Measurements from ENCODE around the gene ASH1L.
"Not testable (repeated sequence)": the region's sequence is repeated elsewhere in the genome, so short reads cannot be mapped to it uniquely, and the experiment has no call there.

ASH1L gene

DNA sequence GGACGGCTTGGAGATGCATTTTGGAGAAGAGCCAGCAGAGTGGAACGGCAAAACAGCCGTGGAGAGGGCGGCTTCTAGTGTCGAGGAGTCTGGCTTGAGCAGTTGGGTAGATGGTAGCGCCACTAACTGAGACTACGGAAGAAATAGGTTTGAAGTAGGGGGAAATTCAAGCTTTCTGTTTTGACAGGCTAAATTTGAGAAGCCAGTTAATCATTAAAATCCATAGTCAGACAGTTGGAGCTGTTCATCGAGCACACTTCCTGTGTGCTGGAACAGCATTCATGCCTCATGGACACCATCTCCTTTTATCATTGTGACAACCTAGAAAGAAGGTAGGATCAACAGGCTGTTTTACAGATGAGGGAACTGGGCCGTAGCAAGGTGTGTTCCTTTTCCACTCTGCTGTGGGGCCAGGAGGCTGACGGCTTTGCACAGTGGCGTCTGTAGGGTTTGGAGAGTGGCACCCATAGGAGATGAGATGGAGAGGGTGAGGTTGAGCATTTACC is 258.0 kb downstream of the ASH1L start:
- no peak for DNase-seq

DNA sequence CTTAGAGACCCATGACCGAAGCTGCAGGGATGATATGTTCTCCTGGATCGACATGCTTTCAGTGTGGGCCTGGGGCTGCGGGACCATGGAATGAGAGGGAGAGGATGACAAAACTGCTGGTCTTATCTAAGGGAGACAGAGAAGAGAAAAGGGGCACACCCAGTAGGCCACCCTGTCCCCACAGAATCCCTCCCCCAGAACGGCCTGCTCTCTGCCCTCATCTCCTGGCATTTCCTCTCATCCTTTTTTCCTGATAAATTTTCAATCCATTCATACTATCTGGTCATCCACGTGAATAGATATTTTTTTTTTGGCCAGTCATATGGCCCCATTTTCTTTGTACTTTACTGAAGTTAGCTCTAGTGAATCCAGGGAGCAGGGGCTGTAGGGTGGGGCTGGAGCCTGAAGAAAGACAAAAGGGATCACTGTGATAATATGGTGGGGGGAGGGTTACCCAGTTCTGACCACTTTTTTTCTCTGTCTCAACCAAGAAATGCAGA is 261.2 kb downstream of the ASH1L start, which contains the start of gene PKLR:
TSS of gene PKLR (minus strand) at position 97 of the 500 bp plus-strand sequence. CDS start at position 54, 43 bp downstream.
- DNase-seq = no peak

DNA sequence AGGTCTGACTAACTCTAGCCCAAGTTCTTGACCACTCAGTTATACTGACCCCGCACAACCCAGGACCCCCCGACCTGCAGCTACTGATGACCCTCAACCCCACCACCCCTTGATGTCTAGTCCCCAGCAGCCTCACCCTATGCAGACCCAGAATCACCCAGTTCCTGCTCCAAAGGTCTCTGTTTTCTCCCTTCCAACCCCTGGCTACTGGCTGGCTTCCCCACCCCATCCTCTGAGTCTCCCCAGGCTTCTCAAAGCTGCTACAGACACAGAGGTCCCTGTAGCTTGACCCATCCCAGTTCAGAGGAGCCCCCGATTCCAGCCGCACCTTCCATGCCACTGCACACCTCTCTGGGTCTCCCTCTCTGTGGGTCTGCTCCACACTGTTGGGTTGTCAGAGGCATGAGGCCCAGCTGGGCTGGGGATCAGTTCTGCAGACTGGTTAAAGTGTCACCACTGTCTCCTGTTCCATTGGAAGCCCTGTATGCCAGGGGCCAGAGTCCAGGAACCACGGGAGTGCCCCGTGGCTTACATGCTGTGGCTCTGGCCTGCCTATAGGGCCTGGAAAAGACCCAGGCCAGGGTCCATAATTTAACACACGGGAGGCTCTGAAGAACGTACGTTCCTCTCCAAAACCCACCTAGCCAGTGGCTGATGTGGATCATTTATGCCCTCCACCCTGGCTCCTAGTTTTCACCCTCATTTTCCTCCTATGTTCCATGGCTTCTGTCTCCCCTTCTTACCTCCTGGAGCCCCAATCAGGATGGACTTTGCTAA is 261.9 kb downstream of the ASH1L start:
- DNase-seq = no peak

DNA sequence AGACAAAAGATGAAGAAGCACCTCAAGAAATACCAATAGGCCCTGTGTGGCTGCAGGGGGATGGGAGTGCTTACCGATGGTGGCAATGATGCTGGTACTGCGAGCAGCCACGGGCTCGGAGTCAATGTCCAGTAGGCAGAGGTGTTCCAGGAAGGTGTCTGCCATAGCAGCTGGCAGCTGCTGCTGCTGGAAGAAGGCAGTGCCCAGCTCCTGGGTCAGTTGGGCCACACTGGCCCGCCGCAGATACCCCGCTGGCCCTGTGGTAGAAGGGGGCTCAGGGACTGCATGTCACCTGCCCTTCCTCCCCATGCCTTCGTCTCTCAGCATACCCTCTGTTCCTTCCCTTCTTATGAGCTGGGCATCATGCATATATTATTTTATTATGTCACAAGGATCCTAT is 262.6 kb downstream of the ASH1L start:
- no peak for DNase-seq

DNA sequence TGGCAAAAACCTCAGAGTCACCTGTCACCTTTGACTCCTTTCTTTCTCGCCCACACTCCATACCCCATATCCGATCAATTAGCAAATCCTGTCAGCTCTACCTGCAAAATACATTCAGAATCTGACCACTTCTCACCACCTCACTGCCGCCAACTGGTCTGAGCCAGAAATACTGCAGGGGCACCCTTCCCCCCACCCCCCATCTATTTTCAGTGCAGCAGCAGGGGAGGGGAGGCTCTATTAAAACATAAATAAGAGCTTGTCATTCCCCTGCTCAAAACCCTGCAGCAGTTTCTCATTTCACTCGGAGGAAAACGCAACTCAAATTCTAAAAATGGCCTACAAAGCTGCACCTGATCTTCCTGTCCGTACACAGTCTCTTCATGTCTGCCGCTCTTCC is 265.2 kb downstream of the ASH1L start:
- DNase-seq = no peak

DNA sequence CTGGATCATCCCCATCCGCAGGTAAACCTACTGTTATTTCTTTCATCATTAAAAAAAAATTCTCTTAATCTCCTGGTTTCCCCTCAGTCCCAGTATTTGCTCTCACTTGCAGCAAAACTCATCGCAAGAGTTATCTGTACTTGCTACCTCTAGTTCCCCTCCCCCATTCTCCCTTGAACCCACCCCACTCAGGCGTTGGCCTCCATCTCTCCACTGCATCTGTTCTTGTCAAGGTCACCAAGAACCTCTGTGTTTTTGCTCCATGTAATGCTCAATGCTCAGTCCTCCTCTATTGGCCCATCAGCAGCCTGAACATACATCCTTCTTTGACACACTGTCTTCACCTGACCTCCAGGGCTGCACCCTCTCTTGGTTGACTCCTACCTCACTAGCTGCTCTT is 265.9 kb downstream of the ASH1L start:
- no peak for DNase-seq

DNA sequence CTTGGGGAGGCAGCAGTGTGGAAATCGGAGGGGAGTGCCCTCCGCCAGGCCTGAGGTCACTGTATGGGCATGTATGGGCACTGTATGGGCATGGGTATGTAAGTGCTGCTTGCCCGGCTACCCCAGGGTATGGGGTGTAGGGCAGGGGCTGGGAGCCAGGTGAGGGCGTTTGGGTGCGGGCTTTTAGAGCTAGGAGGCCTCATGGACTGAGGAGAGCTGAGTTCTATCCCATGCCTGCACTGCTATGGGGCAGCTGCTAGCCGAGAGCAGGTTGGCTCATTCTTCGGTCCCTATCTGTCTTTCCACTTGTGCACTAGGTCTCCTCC is 266.7 kb downstream of the ASH1L start:
- no peak for DNase-seq

DNA sequence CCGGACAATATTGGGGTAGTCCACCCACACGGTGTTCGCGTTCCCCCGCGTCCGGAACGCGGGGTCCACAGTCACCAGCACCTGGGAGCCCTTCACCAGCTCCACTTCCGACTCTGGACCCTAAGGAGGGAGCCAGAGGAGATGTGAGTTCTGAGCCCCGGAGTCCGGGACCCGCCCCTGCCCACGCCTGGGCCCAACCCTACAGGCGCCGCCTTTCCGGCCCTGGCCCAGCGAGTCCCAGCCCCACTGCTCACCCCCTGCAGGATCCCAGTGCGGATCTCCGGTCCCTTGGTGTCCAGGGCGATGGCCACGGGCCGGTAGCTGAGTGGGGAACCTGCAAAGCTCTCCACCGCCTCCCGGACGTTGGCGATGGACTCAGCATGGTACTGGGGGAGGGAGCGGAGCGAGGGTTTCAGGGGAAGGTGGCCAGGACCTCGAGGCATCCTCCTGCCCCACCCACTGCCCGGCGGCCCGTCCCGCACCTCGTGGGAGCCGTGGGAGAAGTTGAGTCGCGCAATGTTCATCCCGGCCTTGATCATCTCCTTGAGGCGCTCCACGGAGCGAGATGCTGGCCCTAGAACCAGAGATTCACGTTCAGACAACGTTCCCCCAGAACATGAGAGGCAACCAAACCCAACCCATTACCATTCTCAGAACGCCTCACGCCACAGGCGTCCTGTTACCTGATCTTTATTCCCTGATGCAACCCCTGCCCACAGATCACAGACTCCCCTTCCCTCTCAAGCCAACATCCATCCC is 267.2 kb downstream of the ASH1L start:
- DNase-seq = no peak

DNA sequence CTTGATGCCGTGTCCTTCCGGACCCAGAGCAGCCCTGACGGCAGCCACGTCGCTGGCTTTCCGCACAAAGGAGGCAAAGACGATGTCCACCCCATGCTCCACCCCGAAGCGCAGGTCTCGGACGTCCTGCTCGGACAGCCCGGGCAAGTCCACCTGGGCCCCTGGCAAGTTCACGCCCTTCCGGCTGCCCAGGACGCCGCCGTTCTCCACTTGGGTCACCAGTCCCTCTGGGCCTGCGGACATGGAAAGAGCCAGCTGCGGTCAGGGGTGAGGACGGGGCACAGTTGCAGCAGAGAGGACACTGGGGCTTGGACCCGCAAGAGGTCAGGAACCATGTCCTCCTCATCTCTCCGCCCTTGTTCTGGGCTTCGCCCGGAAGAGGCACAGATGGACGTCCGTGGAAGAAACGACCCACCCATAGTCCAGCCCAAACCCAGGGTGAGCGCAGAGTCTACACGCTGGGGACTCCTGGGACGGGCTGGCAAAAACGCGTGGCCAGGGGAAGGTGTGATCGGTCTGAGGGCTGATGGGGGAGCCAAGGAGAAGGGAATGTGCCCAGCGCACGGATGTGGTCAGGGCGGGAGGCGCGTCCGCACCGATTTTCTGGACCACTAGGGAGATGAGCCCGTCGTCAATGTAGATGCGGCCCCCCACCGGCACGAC is 268.0 kb downstream of the ASH1L start:
- DNase-seq = no peak

DNA sequence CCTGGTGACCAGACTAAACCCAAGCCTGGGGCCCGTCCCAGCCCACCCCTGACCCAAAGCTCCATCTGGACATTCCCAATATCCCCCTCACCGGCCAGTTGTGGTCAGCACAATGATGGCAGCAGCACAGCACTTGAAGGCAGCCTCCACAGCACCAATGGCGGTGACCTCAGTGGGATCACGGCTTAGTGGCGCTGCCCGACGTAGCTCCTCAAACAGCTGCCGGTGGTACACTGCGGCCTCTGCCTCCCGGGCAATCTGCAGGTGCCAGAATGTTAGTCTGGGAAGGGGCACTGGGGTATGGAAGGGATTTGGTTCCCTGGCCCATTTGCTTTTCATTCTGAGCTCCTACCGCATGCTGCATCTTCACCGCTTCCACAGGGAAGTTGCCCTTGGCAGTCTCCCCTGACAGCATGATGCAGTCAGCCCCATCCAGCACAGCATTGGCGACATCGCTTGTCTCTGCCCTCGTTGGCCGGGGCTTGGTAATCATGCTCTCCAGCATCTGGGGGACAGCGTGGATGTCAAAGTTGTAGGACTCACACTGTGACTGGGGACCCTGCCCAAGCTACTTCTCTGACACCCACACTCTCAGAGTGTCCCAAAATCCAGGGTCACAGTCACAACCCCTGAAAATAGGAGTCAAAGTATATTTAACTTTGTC is 269.4 kb downstream of the ASH1L start:
- DNase-seq = no peak

DNA sequence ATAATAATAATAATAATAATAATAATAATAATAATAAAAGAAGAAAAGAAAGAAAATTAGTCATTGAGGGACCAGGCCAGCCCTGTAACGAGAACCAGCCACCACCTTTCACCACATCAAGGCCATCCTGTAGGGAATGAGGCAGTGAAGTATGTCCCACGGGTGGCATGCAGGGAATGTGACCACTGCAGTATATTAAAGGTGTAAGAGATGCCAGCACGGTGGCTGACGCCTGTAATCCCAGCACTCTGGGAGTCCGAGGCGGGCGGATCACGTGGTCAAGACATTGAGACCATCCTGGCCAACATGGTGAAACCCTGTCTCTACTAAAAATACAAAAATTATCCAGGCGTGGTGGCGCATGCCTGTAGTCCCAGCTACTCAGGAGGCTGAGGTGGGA is 271.6 kb downstream of the ASH1L start:
- DNase-seq = not testable (repeated sequence)

DNA sequence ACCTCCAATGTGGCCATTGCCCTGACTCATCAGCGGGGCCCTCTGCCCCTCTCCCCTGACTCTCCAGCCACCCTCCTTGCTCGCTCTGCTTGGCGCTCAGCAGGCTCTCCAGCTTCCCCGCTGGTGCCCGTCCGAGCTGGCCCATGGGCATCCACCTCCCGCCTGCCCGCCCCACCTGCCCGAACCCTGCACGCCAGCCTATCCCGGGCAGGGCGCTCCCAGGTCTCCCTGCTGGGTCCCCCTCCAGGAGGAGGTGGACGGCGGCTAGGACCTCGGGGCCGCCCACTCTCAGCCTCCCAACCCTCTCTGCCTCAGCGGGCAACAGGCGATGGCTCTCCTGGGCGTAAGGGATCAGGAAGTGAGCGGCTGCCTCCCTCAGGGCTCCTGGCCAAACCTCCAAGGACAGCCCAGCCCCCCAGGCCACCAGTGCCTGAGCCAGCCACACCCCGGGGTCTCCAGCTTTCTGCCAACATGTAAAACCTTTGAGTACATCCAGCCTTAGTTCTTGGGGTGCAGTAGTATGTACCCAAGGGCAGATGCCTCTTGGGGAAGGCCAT is 274.5 kb downstream of the ASH1L start:
- no peak for DNase-seq

DNA sequence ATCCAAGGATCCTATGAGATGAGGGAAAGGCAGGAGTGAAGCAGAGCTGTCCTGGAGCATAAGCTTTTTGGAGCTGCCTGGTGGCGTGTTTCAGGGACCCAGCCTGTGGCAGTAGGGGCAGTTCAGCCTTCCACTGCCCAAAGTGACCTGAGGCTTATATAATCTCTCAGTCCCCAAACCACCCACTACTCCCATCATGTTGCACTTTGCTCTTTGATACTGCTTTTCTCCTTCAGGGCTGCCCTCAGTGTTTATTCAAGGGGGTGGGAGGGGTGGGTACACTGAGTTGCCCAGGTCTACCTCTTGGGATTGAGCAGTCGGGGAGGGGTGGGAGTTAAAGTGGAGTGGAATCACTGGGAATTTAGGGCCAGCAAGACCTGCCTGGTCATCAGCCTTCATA is 276.1 kb downstream of the ASH1L start:
- DNase-seq = no peak

DNA sequence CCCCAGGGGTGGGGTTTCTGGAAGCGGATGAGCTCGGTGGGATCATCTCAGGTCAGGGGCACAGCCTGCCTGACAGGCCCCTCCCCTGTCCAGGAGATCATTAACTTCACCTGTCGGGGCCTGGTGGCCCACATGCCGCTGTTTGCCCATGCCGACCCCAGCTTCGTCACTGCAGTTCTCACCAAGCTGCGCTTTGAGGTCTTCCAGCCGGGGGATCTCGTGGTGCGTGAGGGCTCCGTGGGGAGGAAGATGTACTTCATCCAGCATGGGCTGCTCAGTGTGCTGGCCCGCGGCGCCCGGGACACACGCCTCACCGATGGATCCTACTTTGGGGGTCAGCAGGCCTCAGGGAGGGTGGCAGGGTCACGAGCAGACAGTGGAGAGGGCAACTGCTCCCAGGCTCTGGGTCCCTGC is 277.0 kb downstream of the ASH1L start:
- no peak for DNase-seq
